Islet of Langerhans (tissue), 1 donor: ENCODE data around the gene SEMA4C.
"Not testable (repeated sequence)": the region's sequence is repeated elsewhere in the genome, so short reads cannot be mapped to it uniquely, and the experiment has no call there.

Experiments used
- FAIRE-seq: peaks from one replicate; lab custom pipeline; 2011; peaks lifted over from hg19 to GRCh38; lab: Jason Lieb, UNC

Gene SEMA4C

GRCh38 chr2:96897491-96898134 lies 27.7 kb upstream of the SEMA4C start:
- no peak for FAIRE-seq

- FAIRE-seq: no peak
These were observed 26.1 kb upstream of the SEMA4C start for GRCh38 chr2:96895746-96896651.

GRCh38 chr2:96895032-96895745 lies 25.3 kb upstream of the SEMA4C start:
- no peak for FAIRE-seq

GRCh38 chr2:96894151-96894531 lies 24.3 kb upstream of the SEMA4C start:
- no peak for FAIRE-seq

- no peak for FAIRE-seq
These were observed 23.6 kb upstream of the SEMA4C start for GRCh38 chr2:96893289-96894150.

GRCh38 chr2:96891591-96892333 lies 21.9 kb upstream of the SEMA4C start:
- FAIRE-seq: no peak

GRCh38 chr2:96890726-96891385 lies 21.0 kb upstream of the SEMA4C start:
- FAIRE-seq: no peak

- FAIRE-seq: no peak
These were observed 20.4 kb upstream of the SEMA4C start for GRCh38 chr2:96890252-96890651.

- not testable (repeated sequence) for FAIRE-seq
These were observed 19.6 kb upstream of the SEMA4C start for GRCh38 chr2:96889502-96889901.

- no peak for FAIRE-seq
These were observed 18.5 kb upstream of the SEMA4C start for GRCh38 chr2:96888072-96889011.

- FAIRE-seq: no peak
These were observed 17.7 kb upstream of the SEMA4C start for GRCh38 chr2:96887493-96888012.

- FAIRE-seq: no peak
These were observed 15.8 kb upstream of the SEMA4C start for GRCh38 chr2:96885432-96886347.

- no peak for FAIRE-seq
These were observed 14.6 kb upstream of the SEMA4C start for GRCh38 chr2:96884299-96885094.

GRCh38 chr2:96883306-96883705 lies 13.4 kb upstream of the SEMA4C start:
- no peak for FAIRE-seq

- no peak for FAIRE-seq
These were observed 13.0 kb upstream of the SEMA4C start for GRCh38 chr2:96882906-96883305.

- no peak for FAIRE-seq
These were observed 12.3 kb upstream of the SEMA4C start for GRCh38 chr2:96882230-96882629.
